Left lobe of liver (tissue), 2 donors: ENCODE measurements around the gene FAM162A. TPM values are rescaled to one million over a fixed set of nuclear protein-coding genes. Genes with fewer than 3 reads are reported as not detected.
A peak's percentile ranks its signal among the peaks of the same experiment; 100 is the strongest.

Experiments
- ATAC-seq: fragments of 200-7000 bp; cut with Tn5 transposase; one replicate; pipeline ENCODE4 v1.9.1; 2020; ENCODE audit warnings: mild to moderate bottlenecking, moderate library complexity
- DNase-seq: peaks from one replicate; pipeline ENCODE4 v3.0.0-alpha.2; 2020; ENCODE audit warnings: low spot score
- total RNA-seq: library from RNA; stranded (reverse); gene quantifications from one replicate; pipeline ENCODE4 v1.2.1, GENCODE V29; 2021
- donor health status: DM: no; HTN: no; CAD: no; lungs with moderate emphysema.
- donor health status: DM: no; HTN: yes; CAD: no.

FAM162A gene
- total RNA-seq, 1 donor from 2014 or later = 49.9 TPM

DNA sequence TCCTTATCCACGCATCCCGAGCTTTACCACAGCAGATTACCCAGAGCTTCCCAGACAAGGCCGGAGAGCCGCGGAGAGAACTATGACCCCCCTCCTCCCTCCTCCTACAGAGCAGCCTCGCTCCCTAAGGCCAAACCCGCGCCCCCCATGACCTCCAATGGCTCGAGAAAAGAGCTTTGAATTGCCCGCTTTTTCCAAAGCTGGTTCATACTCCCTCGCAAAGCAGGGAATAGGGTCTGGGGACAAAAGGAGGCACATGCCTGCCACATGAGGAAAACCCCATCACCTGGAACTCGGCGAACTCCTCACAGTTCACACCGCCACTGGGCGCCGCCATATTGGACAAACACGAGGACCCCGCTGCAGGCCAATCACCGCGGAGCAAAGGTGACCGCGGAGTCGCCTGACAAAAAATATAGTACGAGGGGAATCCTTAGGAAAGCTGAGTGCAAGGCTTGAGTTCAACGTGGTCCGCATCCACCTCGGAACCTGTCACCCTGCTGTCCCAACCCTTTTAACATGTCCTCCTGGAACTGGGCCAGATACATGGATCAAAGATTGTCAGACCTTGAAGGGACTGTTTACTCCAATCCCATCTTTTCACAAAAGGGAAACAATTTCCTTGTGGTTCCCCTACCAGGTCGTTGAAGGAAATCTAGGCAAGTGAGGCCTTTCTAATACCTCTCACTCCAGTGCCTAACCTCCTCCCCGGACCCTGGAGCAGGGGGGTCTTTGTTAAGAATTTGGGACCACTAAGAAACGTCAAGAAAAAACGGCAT, 905 bp upstream of the FAM162A start, which contains the start of gene MIX23:
MIX23 (minus strand) TSS at position 344 of the 779 bp plus-strand sequence; CDS start at position 337, 7 bp downstream.
- DNase-seq = peak; percentile 87
- ATAC-seq = peak; percentile 74

- ATAC-seq (no peak), DNase-seq (no peak)
Measured at GRCh38 chr3:122387709-122388108, 3.7 kb downstream of the FAM162A start.

DNA sequence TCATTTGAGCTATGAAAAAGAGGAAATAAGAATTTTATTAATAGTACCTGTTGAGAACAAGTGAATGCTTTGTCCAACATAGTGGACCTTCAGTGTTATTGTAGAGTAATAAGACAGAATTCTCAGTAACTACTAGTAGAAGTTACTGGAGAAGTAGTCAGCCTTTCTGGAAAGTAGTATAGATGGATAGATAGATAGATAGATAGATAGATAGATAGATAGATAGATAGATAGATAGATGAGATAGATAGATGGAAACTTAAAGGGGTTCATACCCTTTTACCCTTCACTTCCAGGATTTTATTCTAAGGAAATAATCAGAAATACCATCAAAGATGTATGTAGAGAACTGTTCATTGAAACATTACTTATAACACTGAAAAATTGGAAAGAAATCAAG, 5.2 kb downstream of the FAM162A start:
- ATAC-seq (no peak), DNase-seq (no peak)

GRCh38 chr3:122389892-122390291, 5.9 kb downstream of the FAM162A start:
- ATAC-seq = peak; percentile 30
- no peak for DNase-seq

DNA sequence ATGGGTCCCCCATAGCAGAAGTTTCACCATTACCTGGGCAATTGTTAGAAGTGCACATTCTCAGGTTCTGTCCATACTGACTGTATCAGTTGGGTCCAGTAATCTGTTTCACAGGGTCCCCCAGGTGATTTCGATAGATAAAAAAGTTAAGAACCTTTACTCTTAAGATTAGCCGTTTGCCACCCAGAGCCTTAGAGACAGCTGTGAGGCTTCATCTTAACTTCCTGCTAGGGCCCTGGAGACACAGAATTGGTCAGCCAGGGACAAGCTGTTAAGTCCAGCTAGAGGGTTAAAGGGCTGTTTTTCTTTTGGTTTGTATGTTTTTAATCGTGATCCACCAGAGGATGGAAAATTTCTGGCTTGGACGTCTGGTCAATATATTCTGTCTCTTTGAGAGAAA, 6.7 kb downstream of the FAM162A start:
- peak; percentile 36 for ATAC-seq

GRCh38 chr3:122391681-122392446, 7.9 kb downstream of the FAM162A start:
- ATAC-seq (peak; percentile 77), DNase-seq (no peak)

More for the DNA sequence above, 6.7 kb downstream of the FAM162A start:
- DNase-seq = no peak

- peak; percentile 70 for ATAC-seq
Measured at GRCh38 chr3:122392868-122393844, 9.2 kb downstream of the FAM162A start.

DNA sequence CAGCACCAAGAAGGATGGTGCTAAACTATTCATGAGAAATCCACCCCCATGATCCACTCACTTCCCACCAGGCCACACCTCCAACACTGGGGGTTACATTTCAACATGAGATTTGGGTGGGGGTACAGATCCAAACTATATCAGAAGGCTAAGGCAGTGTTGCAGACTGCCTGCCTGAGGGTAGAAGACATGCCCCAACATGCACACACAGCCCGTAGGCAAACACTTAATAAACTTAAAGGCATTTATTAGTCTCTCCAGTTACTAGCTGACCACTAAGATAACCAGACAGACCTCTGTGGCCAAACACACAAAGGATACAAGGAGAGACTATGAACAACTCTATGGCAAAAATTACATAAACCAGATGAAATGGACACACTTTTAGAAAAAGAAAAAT, 10.2 kb downstream of the FAM162A start:
- DNase-seq (no peak), ATAC-seq (no peak)

More at GRCh38 chr3:122392868-122393844, 9.2 kb downstream of the FAM162A start:
- no peak for DNase-seq

- DNase-seq (no peak), ATAC-seq (no peak)
Measured at GRCh38 chr3:122395582-122395981, 11.6 kb downstream of the FAM162A start.

DNA sequence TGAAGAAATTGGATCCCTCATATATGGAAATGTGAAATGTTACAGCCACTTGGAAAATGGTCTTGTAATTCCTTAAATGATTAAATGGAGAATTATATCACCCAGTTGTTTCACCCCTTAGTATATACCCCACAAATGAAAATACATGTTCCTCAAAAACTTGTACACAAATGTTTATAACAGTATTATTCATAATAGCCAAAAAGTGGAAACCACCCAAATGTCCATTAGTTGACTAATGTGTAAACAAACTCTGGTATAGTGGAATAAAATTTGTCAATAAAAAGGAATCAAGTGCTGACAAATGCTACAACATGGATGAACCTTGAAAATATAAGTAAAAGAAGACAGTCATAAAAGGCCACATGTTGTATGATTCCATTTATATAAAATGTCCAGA, 12.5 kb downstream of the FAM162A start:
- ATAC-seq (no peak), DNase-seq (no peak)

DNA sequence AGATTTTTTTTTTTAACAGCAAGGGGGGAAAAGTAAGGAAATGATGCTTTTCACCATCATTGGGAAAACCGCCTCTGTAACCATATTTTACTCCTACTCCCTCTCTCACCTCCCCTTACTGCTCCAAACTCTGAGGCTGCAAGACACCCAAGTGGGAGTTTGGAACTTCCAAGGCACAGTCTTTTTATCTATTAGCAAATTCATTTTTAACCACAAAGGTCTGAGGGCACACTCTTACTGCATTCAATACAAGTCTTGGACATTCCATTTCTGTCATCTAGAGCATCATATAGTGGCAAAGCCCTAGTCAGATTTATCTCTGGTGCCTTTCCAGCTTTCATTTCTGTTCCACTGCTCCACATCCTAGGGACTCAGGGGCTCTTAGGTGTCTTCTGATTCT, 13.2 kb downstream of the FAM162A start:
- DNase-seq (no peak), ATAC-seq (no peak)

GRCh38 chr3:122398920-122399319, 14.9 kb downstream of the FAM162A start:
- ATAC-seq (no peak), DNase-seq (no peak)

DNA sequence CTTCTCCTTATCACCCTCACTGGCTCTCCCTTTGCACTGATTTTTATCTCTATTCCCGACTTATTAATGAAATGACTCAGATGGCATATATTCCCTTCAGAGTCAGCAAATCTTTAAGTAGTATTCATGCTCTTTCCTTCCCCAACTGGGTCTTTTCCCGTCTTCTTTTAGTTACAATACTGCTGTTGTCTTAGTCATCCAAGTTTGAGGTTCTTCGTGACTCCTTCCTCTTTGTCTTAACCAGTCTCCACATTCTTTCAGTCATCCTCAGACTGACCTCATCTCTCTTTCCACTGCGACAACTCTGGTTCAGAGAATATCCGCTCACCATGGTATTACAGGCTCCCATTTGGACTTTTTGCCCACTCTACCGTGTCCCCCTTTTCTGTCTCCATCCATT, 19.5 kb downstream of the FAM162A start:
- no peak for DNase-seq
- ATAC-seq = no peak

DNA sequence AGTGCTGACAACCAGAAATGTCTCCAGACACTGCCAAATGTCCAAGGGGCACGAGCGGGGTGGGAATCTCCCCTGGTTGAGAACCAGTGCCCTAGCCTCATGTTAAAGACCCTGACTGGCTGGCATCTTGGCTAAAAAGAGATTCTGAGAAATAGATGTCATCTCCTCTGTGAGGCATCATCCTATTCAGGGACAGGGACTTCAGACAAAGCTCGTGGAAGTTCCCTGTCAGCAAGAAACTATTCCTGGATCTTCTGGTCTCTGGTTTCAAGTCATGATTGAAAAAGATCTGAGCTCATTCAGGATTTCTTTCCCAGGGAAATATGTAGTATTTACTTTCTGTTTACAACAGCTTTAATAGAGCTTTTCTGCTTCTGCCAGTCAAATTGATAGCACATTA, 21.0 kb downstream of the FAM162A start:
- ATAC-seq (no peak), DNase-seq (no peak)

DNA sequence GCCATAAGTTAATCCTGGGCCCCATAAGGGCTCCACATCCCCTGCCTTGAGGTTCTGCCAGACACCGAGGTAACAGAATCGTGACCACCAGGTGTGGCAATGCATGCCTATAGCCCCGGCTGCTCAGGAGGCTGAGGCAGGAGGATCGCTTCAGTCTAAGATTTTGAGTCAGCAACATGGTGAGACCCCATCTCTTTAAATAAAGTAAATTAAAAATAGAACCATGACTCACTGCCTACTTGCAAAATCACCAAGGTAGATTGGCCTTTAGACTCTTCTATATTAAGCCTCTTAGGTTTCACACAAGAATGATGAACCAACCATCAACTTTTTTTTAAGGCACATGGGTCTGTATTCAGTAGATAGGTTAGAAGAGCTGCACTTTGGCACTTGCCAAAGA, 22.2 kb downstream of the FAM162A start:
- ATAC-seq = peak; percentile 60

DNA sequence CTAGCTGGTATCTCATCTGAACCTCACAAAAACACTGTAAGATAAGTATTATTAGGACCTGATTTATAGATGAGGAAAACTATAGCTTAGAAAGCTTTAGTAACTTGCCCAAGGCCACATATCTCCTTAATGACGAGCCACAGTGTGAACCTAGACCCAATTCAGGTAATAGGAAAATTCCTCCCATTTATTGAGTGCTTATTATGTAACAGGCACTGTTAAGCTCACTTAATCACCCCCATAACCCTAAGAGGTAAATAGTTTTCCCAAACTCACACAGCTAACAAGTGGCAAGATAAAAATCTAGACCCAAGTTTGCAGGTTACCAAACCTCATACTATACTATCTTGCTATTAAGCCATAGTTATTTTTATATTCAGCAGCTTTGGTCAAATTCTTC, 24.0 kb downstream of the FAM162A start:
- no peak for ATAC-seq

More for the DNA sequence above, 22.2 kb downstream of the FAM162A start:
- DNase-seq = no peak

DNA sequence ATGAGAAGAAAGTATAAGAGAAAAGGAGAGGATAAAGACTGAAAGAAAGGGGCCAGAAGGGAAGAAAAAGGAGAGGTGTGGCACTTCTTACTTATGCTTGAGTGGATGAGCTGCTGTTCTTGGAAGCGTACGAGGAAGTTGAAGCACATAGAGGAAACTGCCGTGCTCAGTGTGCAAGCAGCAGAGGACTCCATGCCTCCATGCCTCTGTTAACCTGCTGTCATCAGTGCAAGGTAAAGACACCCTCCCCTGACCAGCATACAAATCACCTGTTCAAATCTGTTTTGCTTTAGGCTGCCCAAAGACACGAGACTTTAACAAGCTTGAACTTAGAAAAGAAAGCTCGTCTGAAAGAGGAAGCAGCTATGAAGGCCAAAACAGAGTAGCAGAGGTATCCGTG, 25.5 kb downstream of the FAM162A start:
- DNase-seq (no peak), ATAC-seq (peak; percentile 39)

More for the DNA sequence above, 24.0 kb downstream of the FAM162A start:
- no peak for DNase-seq

DNA sequence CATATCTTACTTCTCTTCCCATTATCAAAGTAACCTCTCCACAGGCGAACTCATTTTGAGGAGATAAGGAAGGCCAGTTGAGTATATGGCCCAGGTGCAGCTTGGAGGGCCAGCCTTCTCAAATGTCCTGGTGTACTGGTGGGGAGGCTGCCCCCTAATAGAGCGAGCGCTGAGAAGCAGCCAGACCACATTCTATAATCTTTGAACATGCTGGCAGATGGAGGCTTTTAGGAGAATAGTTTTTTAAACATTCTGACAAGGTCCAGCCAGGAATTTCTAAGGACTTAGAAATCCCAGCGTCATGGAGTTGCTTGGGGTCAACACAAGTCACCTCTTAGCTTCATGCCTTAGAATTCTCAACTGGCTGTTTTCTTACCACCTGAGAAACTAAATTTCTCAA, 26.1 kb downstream of the FAM162A start:
- no peak for DNase-seq
- no peak for ATAC-seq

DNA sequence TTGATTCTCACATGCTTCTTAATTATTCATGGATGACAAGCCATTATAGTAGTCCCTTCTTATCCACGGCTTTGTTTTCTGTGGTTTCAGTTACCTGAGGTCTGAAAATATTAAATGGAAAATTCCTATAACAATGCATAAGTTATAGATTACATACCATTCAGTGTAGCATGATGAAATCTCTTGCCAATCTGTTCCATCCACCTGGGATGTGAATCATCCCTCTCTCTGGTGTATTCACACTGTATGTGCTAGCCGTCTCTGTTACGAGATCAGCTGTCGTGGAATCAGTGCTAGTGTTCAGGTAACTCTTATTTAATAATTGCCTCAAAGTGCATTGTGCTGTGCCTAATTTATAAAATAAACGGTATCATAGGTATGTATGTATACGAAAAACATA, 26.7 kb downstream of the FAM162A start:
- DNase-seq (no peak), ATAC-seq (no peak)

DNA sequence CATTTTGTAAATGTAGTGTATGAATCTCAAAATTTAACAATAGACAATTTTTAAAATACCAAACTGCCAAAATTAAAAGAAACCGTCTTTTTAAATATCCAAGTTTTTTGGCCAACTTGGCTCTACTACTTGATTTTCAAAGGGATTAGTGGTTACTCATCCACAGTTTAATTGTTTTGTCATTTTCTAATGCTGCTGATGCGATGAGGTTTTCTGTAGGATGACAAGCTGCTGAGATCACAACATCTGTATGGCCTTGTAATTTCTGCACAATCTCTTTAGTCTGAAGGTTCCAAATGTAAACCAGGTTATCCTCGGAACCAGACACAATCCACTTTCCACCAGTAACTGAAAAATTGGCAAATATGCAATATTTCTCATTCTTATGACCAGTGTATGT, 30.4 kb downstream of the FAM162A start:
- no peak for ATAC-seq
- no peak for DNase-seq
